NCI-H2081 treated with DMSO at 0.1 percent for 48 hours (cell line): ENCODE measurements around the gene ZAP70.
"Not testable (repeated sequence)": the region's sequence is repeated elsewhere in the genome, so short reads cannot be mapped to it uniquely, and the experiment has no call there.

Experiments
- DNase-seq: peaks from one replicate; lab custom pipeline; 2025; lab: John Stamatoyannopoulos, UW

The ZAP70 gene

GRCh38 chr2:97698530-97698929, 14.8 kb upstream of the ZAP70 start:
- DNase-seq: no peak

GRCh38 chr2:97699765-97700444, 13.5 kb upstream of the ZAP70 start:
- peak; percentile 30 for DNase-seq

GRCh38 chr2:97701186-97701585, 12.2 kb upstream of the ZAP70 start:
- no peak for DNase-seq

GRCh38 chr2:97701851-97702465, 11.4 kb upstream of the ZAP70 start:
- DNase-seq: no peak

- no peak for DNase-seq
These were observed 10.5 kb upstream of the ZAP70 start for GRCh38 chr2:97702731-97703470.

GRCh38 chr2:97703741-97704140, 9.6 kb upstream of the ZAP70 start:
- DNase-seq: no peak

GRCh38 chr2:97704989-97705388, 8.4 kb upstream of the ZAP70 start:
- no peak for DNase-seq

- no peak for DNase-seq
These were observed 7.3 kb upstream of the ZAP70 start for GRCh38 chr2:97706112-97706511.

GRCh38 chr2:97706708-97707345, 6.5 kb upstream of the ZAP70 start:
- no peak for DNase-seq

- no peak for DNase-seq
These were observed 5.9 kb upstream of the ZAP70 start for GRCh38 chr2:97707362-97708047.

GRCh38 chr2:97708048-97708380, 5.4 kb upstream of the ZAP70 start:
- DNase-seq: no peak

- no peak for DNase-seq
These were observed 4.8 kb upstream of the ZAP70 start for GRCh38 chr2:97708608-97709007.

- no peak for DNase-seq
These were observed 2.0 kb upstream of the ZAP70 start for GRCh38 chr2:97711394-97711711.

GRCh38 chr2:97712175-97712574, 1.2 kb upstream of the ZAP70 start:
- not testable (repeated sequence) for DNase-seq

- no peak for DNase-seq
These were observed 582 bp upstream of the ZAP70 start for GRCh38 chr2:97712693-97713295.

GRCh38 chr2:97714084-97714949, 941 bp downstream of the ZAP70 start:
- no peak for DNase-seq

GRCh38 chr2:97714950-97715652, 1.7 kb downstream of the ZAP70 start:
- no peak for DNase-seq

GRCh38 chr2:97715951-97716694, 2.7 kb downstream of the ZAP70 start:
- DNase-seq: no peak

GRCh38 chr2:97716695-97717612, 3.6 kb downstream of the ZAP70 start:
- no peak for DNase-seq
